ENCODE results near the gene GGNBP2. TPM values are rescaled to one million over a fixed set of nuclear protein-coding genes. Genes with fewer than 3 reads are reported as not detected.
A peak's percentile ranks its signal among the peaks of the same experiment; 100 is the strongest.

GGNBP2 gene
- total and polyA plus RNA-seq, 3 donors from 2014 or later = 104 to 144 (median 118) TPM

- TF ChIP-seq CTCF (IDR thresholded peaks at IDR 0.05) (no peak), POLR2A (IDR thresholded peaks at IDR 0.05) (no peak)
- no peak for DNase-seq
These were observed 53.4 kb downstream of the GGNBP2 start for GRCh38 chr17:36597866-36598777.

GRCh38 chr17:36598951-36599401 is 54.3 kb downstream of the GGNBP2 start:
- Histone ChIP-seq H3K9me3 (no peaks in the 10 kb centered on the region), H3K4me1 (peaks cover 17% of the 10 kb centered on the region), H3K27ac (no peak overlapping the region), H3K27me3 (no peaks in the 10 kb centered on the region), H3K4me3 (no peak overlapping the region), H3K36me3 (ENCODE audit: low read depth, missing control alignments) (no peaks in the 10 kb centered on the region)
- WGBS, 2 donors = 91 to 100% methylated on average over 2 to 13 of the region's 13 CpGs
- no peak for DNase-seq
- intact Hi-C loops (cut with DNase I; ENCODE audit: low total_unique reads) = loop anchor here (10.0 kb wide), 1 partner anchor 54 kb away; the partner anchor contains the start of gene GGNBP2
- no peak for TF ChIP-seq CTCF (IDR thresholded peaks at IDR 0.05)
- no peak for TF ChIP-seq POLR2A (IDR thresholded peaks at IDR 0.05)

More at GRCh38 chr17:36597866-36598777, 53.4 kb downstream of the GGNBP2 start:
- WGBS, 2 donors = 80 to 88% methylated on average over 6 to 11 of the region's 11 CpGs
- intact Hi-C loops (cut with DNase I; ENCODE audit: low total_unique reads) = loop anchor here (10.0 kb wide), 1 partner anchor 53 kb away; the partner anchor contains the start of gene GGNBP2
- Histone ChIP-seq H3K27me3 (no peaks in the 10 kb centered on the region), H3K4me1 (peaks cover 14% of the 10 kb centered on the region), H3K9me3 (no peaks in the 10 kb centered on the region), H3K36me3 (ENCODE audit: low read depth, missing control alignments) (no peaks in the 10 kb centered on the region), H3K27ac (no peak overlapping the region), H3K4me3 (no peak overlapping the region)

GRCh38 chr17:36599546-36600250 is 55.0 kb downstream of the GGNBP2 start:
- intact Hi-C loops (cut with DNase I; ENCODE audit: low total_unique reads) = loop anchor here (10.0 kb wide), 1 partner anchor 55 kb away; the partner anchor contains the start of gene GGNBP2
- Histone ChIP-seq H3K4me3 (no peak overlapping the region), H3K27me3 (no peaks in the 10 kb centered on the region), H3K4me1 (peaks cover 17% of the 10 kb centered on the region), H3K27ac (no peak overlapping the region), H3K9me3 (no peaks in the 10 kb centered on the region), H3K36me3 (ENCODE audit: low read depth, missing control alignments) (no peaks in the 10 kb centered on the region)
- WGBS, 2 donors = 88 to 89% methylated on average over 10 to 11 of the region's 11 CpGs
- DNase-seq = no peak
- TF ChIP-seq CTCF (IDR thresholded peaks at IDR 0.05) = no peak
- TF ChIP-seq POLR2A (IDR thresholded peaks at IDR 0.05) = no peak

GRCh38 chr17:36600465-36600864 is 55.7 kb downstream of the GGNBP2 start:
- intact Hi-C loops (cut with DNase I; ENCODE audit: low total_unique reads) = no loop called here
- no peaks in the 10 kb centered on the region for H3K9me3 ChIP-seq
- H3K27me3 ChIP-seq = no peaks in the 10 kb centered on the region
- H3K4me1 ChIP-seq = peaks cover 17% of the 10 kb centered on the region
- no peak for DNase-seq
- TF ChIP-seq CTCF (IDR thresholded peaks at IDR 0.05) = no peak
- no peak for TF ChIP-seq POLR2A (IDR thresholded peaks at IDR 0.05)
- peak overlapping the region in 1 of 2 donors; percentile 85 for H3K4me3 ChIP-seq
- WGBS, 2 donors = 49 to 58% methylated on average over 3 of the region's 3 CpGs
- H3K27ac ChIP-seq = no peak overlapping the region
- no peaks in the 10 kb centered on the region for H3K36me3 ChIP-seq (ENCODE audit: low read depth, missing control alignments)
